Left lung (tissue), 10 donors: ENCODE measurements around the gene SLX4IP. TPM values are rescaled to one million over a fixed set of nuclear protein-coding genes. Genes with fewer than 3 reads are reported as not detected.

ENCODE experiments used
- ATAC-seq: fragments of 200-7000 bp; cut with Tn5 transposase; one replicate; pipeline ENCODE4 v1.9.1; 2020; ENCODE audit warnings: moderate library complexity
- DNase-seq, 4 donors: peaks; one replicate each; pipeline ENCODE4 v3.0.0-alpha.2; 2013 to 2020
- H3K27ac ChIP-seq, 2 donors: fragments of 200-600 bp; sonication (generic) in 1 of 2; one replicate each; pipeline versions ENCODE4 v1.5.0 to v1.8.0; 2020 to 2021
- H3K27me3 ChIP-seq, 2 donors: fragments of 200-600 bp; sonication (generic) in 1 of 2; one replicate each; pipeline versions ENCODE4 v1.5.0 to v1.8.0; 2020 to 2021
- H3K36me3 ChIP-seq, 2 donors: fragments of 200-600 bp; sonication (generic) in 1 of 2; one replicate each; pipeline versions ENCODE4 v1.5.0 to v1.8.0; 2020 to 2021
- H3K4me1 ChIP-seq, 2 donors: fragments of 200-600 bp; one replicate each; pipeline ENCODE4 v1.8.0; 2021
- H3K4me3 ChIP-seq, 2 donors: fragments of 200-600 bp; sonication (generic) in 1 of 2; one replicate each; pipeline versions ENCODE4 v1.5.0 to v1.8.0; 2020 to 2021; ENCODE audit warnings: mild to moderate bottlenecking in 1 of 2
- H3K9me3 ChIP-seq, 2 donors: fragments of 200-600 bp; sonication (generic) in 1 of 2; one replicate each; pipeline versions ENCODE4 v1.5.0 to v1.8.0; 2020 to 2021
- CTCF ChIP-seq, 2 donors: fragments of 200-600 bp; sonication (generic) in 1 of 2; IDR thresholded peaks; one replicate each; pipeline versions ENCODE4 v1.5.0 to v1.8.0; 2021; ENCODE audit warnings: antibody characterized with exemption in 2 of 2
- intact Hi-C, 2 donors: fragments of 100-400 bp; cut with DNase I; formaldehyde crosslinking; loops; one replicate each; pipeline versions ENCODE4 v1.11.2 to v1.14.2; 2022
- polyA plus RNA-seq, 6 donors: library from polyadenylated mRNA; unstranded; fragments of 120-200 nt; gene quantifications; one replicate each; pipeline ENCODE4 v1.2.1, GENCODE V29; 2013; ENCODE audit not compliant: insufficient read length in 6 of 6
- total RNA-seq, 2 donors: library from RNA; stranded (reverse); fragmentation: NEBNext Ultra II Directional; extraction: Animal tissue kit (Norgen Biotek cat#: 25700); gene quantifications; one replicate each; pipeline ENCODE4 v1.2.1, GENCODE V29; 2021
- donor health status: DM: no; HTN: yes; CAD: no.
- donor health status: DM: no; HTN: no; CAD: no.

Gene SLX4IP
- total and polyA plus RNA-seq, 8 donors, result 6.0 to 12.3 (median 10.3) TPM

- DNase-seq (peak in 2 of 4 donors; percentile 44 to 60), ATAC-seq (peak; percentile 75)
- intact Hi-C loops, result loop anchor here in 1 of 2 donors (10.0 kb wide), 1 partner anchor 99 kb away; no protein-coding TSS in a partner anchor
- H3K36me3 ChIP-seq, result peaks cover 0 to 77% of the 10 kb centered on the region in 2 donors
- H3K27me3 ChIP-seq, result no peaks in the 10 kb centered on the region
- H3K4me3 ChIP-seq, result no peak overlapping the region
- peak overlapping the region in 1 of 2 donors; percentile 49 for H3K27ac ChIP-seq
- H3K9me3 ChIP-seq, result no peaks in the 10 kb centered on the region
- peaks cover 15 to 30% of the 10 kb centered on the region in 2 donors for H3K4me1 ChIP-seq
- TF ChIP-seq CTCF (IDR thresholded peaks at IDR 0.05), result no peak
These were observed 218.6 kb downstream of the SLX4IP start for GRCh38 chr20:10653599-10654249.

- H3K27me3 ChIP-seq, result no peaks in the 10 kb centered on the region
- no peak for TF ChIP-seq CTCF (IDR thresholded peaks at IDR 0.05)
- intact Hi-C loops, result loop anchor here in 1 of 2 donors (10.0 kb wide), 1 partner anchor 99 kb away; no protein-coding TSS in a partner anchor
- H3K4me3 ChIP-seq, result no peak overlapping the region
- DNase-seq, result no peak
- H3K36me3 ChIP-seq, result peaks cover 0 to 75% of the 10 kb centered on the region in 2 donors
- no peak for ATAC-seq
- no peaks in the 10 kb centered on the region for H3K9me3 ChIP-seq
- peaks cover 15 to 30% of the 10 kb centered on the region in 2 donors for H3K4me1 ChIP-seq
- peak overlapping the region in 1 of 2 donors; percentile 49 for H3K27ac ChIP-seq
These were observed 219.1 kb downstream of the SLX4IP start for GRCh38 chr20:10654250-10654610.

- Histone ChIP-seq H3K4me1 (peaks cover 15 to 34% of the 10 kb centered on the region in 2 donors), H3K4me3 (no peak overlapping the region), H3K9me3 (no peaks in the 10 kb centered on the region), H3K27me3 (no peaks in the 10 kb centered on the region), H3K27ac (peak overlapping the region in 1 of 2 donors; percentile 49), H3K36me3 (peaks cover 0 to 71% of the 10 kb centered on the region in 2 donors)
- TF ChIP-seq CTCF (IDR thresholded peaks at IDR 0.05), result no peak
- intact Hi-C loops, result loop anchor here in 1 of 2 donors (10.0 kb wide), 1 partner anchor 100 kb away; no protein-coding TSS in a partner anchor
- ATAC-seq (peak; percentile 16), DNase-seq (no peak)
These were observed 219.5 kb downstream of the SLX4IP start for GRCh38 chr20:10654630-10655029.

- no peak overlapping the region for H3K27ac ChIP-seq
- no peak for ATAC-seq
- peaks cover 15 to 44% of the 10 kb centered on the region in 2 donors for H3K4me1 ChIP-seq
- no peak overlapping the region for H3K4me3 ChIP-seq
- no peaks in the 10 kb centered on the region for H3K9me3 ChIP-seq
- TF ChIP-seq CTCF (IDR thresholded peaks at IDR 0.05), result no peak
- H3K27me3 ChIP-seq, result no peaks in the 10 kb centered on the region
- no peak for DNase-seq
- peaks cover 0 to 68% of the 10 kb centered on the region in 2 donors for H3K36me3 ChIP-seq
- intact Hi-C loops, result loop anchor here in 1 of 2 donors (10.0 kb wide), 1 partner anchor 101 kb away; no protein-coding TSS in a partner anchor
These were observed 220.9 kb downstream of the SLX4IP start for GRCh38 chr20:10655720-10656669.
